Cardiac fibroblast (primary cell): ENCODE results near the gene PRSS27.

ENCODE experiments used
- DNase-seq, 2 donors: peaks; one replicate each; pipeline versions ENCODE4 v3.0.0 to v3.0.0-alpha.2; 2010; ENCODE audit warnings: low read depth in 2 of 2
- H3K4me3 ChIP-seq, 2 donors: replicated peaks in 1 of 2; 1 replicate in 1 of 2; 2 replicates in 1 of 2; pipeline ENCODE4 v1.5.1; 2011; ENCODE audit warnings: low read depth in 2 of 2, low read length in 2 of 2, mild to moderate bottlenecking in 2 of 2, moderate library complexity in 1 of 2
- TF ChIP-seq, protein P1 (sequence below): IDR thresholded peaks from one replicate; pipeline ENCODE4 v1.5.1; 2011; ENCODE audit warnings: low read depth, mild to moderate bottlenecking, low read length, inconsistent platforms

Gene PRSS27

DNA sequence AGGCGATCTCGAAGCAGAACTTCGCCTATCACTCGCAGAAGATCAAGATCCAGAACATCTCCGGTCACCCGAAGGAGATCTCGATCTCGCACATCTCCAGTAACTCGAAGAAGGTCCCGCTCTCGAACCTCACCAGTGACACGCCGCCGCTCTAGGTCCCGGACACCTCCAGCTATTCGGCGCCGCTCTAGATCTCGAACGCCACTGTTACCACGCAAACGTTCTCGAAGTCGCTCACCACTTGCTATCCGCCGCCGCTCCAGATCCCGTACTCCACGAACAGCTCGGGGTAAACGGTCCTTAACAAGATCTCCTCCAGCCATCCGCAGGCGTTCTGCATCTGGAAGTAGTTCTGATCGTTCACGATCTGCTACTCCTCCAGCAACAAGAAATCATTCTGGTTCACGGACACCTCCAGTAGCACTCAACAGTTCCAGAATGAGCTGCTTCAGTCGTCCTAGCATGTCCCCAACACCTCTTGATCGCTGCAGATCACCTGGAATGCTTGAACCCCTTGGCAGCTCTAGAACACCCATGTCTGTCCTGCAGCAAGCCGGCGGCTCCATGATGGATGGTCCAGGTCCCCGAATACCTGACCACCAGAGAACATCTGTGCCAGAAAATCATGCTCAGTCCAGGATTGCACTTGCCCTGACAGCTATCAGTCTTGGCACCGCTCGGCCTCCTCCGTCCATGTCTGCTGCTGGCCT, 46.6 kb upstream of the PRSS27 start:
- no peak overlapping the region for H3K4me3 ChIP-seq
- TF ChIP-seq, protein P1, sequence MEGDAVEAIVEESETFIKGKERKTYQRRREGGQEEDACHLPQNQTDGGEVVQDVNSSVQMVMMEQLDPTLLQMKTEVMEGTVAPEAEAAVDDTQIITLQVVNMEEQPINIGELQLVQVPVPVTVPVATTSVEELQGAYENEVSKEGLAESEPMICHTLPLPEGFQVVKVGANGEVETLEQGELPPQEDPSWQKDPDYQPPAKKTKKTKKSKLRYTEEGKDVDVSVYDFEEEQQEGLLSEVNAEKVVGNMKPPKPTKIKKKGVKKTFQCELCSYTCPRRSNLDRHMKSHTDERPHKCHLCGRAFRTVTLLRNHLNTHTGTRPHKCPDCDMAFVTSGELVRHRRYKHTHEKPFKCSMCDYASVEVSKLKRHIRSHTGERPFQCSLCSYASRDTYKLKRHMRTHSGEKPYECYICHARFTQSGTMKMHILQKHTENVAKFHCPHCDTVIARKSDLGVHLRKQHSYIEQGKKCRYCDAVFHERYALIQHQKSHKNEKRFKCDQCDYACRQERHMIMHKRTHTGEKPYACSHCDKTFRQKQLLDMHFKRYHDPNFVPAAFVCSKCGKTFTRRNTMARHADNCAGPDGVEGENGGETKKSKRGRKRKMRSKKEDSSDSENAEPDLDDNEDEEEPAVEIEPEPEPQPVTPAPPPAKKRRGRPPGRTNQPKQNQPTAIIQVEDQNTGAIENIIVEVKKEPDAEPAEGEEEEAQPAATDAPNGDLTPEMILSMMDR, result no peak
- DNase-seq, result no peak

DNA sequence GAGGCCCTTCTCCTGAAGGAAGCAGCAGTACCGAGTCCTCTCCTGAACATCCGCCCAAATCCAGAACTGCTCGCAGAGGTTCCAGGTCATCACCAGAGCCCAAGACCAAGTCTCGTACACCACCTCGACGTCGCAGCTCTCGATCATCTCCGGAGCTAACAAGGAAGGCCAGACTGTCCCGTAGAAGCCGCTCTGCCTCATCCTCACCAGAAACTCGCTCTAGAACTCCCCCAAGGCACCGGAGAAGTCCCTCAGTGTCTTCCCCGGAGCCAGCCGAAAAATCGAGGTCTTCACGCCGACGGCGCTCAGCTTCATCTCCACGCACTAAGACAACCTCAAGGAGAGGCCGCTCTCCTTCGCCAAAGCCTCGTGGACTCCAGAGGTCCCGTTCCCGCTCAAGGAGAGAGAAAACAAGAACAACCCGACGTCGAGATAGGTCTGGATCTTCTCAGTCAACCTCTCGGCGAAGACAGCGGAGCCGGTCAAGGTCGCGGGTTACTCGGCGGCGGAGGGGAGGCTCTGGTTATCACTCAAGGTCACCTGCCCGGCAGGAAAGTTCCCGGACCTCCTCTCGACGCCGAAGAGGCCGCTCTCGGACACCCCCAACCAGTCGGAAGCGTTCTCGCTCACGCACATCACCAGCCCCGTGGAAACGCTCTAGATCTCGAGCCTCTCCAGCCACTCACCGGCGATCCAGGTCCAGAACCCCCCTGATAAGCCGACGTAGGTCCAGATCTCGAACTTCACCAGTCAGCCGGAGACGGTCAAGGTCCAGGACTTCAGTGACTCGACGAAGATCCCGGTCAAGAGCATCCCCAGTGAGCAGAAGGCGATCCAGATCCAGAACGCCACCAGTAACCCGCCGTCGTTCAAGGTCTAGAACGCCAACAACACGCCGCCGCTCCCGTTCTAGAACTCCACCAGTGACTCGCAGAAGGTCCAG, 45.7 kb upstream of the PRSS27 start:
- H3K4me3 ChIP-seq, result no peak overlapping the region
- TF ChIP-seq, protein P1, result no peak
- no peak for DNase-seq

DNA sequence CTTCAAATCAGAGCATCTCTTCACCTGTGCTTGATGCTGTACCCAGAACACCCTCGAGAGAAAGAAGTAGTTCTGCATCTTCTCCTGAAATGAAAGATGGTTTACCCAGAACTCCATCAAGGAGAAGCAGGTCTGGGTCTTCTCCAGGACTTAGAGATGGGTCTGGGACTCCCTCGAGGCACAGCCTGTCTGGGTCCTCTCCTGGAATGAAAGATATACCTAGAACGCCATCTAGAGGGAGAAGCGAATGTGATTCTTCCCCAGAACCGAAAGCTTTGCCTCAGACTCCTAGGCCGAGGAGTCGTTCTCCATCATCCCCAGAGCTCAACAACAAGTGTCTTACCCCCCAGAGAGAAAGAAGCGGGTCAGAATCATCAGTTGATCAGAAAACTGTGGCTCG, 44.7 kb upstream of the PRSS27 start:
- TF ChIP-seq, protein P1, result no peak
- no peak overlapping the region for H3K4me3 ChIP-seq
- DNase-seq, result no peak

DNA sequence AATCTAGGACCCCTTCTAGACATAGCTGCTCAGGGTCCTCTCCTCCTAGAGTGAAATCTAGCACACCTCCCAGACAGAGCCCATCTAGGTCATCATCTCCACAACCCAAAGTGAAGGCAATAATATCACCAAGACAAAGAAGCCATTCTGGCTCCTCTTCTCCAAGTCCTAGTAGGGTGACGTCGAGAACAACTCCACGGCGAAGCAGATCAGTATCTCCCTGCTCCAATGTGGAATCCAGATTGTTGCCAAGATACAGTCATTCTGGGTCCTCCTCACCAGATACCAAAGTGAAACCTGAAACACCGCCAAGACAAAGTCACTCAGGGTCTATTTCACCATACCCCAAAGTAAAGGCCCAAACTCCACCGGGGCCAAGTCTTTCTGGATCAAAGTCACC, 43.1 kb upstream of the PRSS27 start:
- H3K4me3 ChIP-seq, result no peak overlapping the region
- no peak for DNase-seq
- TF ChIP-seq, protein P1, result no peak

DNA sequence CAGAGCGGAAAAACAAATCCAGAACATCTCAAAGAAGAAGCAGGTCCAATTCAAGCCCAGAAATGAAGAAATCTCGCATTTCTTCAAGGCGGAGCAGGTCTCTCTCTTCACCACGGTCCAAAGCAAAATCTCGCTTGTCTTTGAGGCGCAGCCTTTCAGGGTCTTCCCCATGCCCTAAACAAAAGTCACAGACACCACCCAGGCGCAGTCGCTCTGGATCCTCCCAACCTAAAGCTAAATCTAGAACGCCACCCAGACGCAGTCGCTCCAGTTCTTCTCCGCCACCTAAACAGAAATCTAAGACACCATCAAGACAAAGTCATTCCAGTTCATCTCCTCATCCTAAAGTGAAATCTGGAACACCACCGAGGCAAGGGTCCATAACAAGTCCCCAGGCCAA, 42.7 kb upstream of the PRSS27 start:
- H3K4me3 ChIP-seq, result no peak overlapping the region
- DNase-seq, result no peak
- TF ChIP-seq, protein P1, result no peak

DNA sequence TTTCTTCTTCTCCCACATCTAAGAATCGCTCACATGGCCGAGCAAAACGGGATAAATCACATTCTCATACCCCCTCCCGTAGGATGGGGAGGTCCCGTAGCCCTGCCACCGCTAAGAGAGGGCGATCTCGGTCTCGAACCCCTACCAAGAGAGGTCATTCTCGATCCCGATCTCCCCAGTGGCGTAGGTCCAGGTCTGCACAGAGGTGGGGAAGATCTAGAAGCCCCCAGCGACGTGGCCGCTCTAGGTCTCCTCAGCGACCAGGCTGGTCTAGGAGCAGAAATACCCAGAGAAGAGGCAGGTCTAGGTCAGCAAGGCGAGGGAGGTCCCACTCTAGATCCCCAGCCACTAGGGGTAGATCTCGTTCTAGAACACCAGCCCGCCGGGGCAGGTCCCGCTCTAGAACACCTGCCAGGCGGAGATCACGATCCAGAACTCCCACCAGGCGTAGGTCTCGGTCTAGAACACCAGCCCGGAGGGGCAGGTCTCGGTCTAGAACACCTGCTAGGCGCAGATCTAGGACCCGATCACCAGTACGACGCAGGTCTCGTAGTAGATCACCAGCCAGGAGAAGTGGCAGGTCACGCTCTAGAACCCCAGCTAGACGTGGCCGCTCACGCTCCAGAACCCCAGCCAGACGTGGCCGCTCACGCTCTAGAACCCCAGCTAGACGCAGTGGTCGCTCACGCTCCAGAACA, 42.0 kb upstream of the PRSS27 start:
- no peak for DNase-seq
- TF ChIP-seq, protein P1, result no peak
- H3K4me3 ChIP-seq, result no peak overlapping the region
